ENCODE results near the gene HCN2. TPM values are rescaled to one million over a fixed set of nuclear protein-coding genes. Genes with fewer than 3 reads are reported as not detected.

Gene HCN2
- total RNA-seq, 1 experiment from 2014 or later = 13.1 TPM

GRCh38 chr19:617551-618246, 28.0 kb downstream of the HCN2 start:
- ChIA-PET POLR2A (ENCODE audit: low non-redundant PET) (no interaction called here), CTCF (no interaction called here)
- BruUV-seq (replicated peaks) = no TSS peak
- Histone ChIP-seq H3K4me3 (ENCODE audit: low read depth, low read length, poor library complexity, severe bottlenecking) (no peak overlapping the region), H3K36me3 (ENCODE audit: insufficient read depth, low read length, poor library complexity, severe bottlenecking) (peaks cover 50% of the 10 kb centered on the region), H3K4me1 (ENCODE audit: insufficient read depth, low read length, poor library complexity, severe bottlenecking) (no peaks in the 10 kb centered on the region), H3K27me3 (replicated peaks; ENCODE audit: insufficient read depth, low read depth, low read length, poor library complexity) (no peaks in the 10 kb centered on the region), H3K27ac (ENCODE audit: low read depth, low read length, poor library complexity, severe bottlenecking) (no peak overlapping the region), H3K9me3 (ENCODE audit: low read depth, low read length, poor library complexity, severe bottlenecking) (no peaks in the 10 kb centered on the region)
- intact Hi-C loops (cut with micrococcal nuclease; ENCODE audit: unreplicated experiment) = no loop called here
- no peak for TF ChIP-seq CTCF (conservative IDR thresholded peaks at IDR 0.05; ENCODE audit: low read depth, low read length)
- no peak for TF ChIP-seq EZH2 (IDR thresholded peaks at IDR 0.05; ENCODE audit: borderline replicate concordance, low read depth, low read length, poor library complexity, severe bottlenecking)
- DNase-seq (ENCODE audit: low spot score) = no peak

- Histone ChIP-seq H3K4me3 (ENCODE audit: low read depth, low read length, poor library complexity, severe bottlenecking) (no peak overlapping the region), H3K4me1 (ENCODE audit: insufficient read depth, low read length, poor library complexity, severe bottlenecking) (no peaks in the 10 kb centered on the region), H3K36me3 (ENCODE audit: insufficient read depth, low read length, poor library complexity, severe bottlenecking) (peaks cover 46% of the 10 kb centered on the region), H3K27me3 (replicated peaks; ENCODE audit: insufficient read depth, low read depth, low read length, poor library complexity) (no peaks in the 10 kb centered on the region), H3K27ac (ENCODE audit: low read depth, low read length, poor library complexity, severe bottlenecking) (no peak overlapping the region), H3K9me3 (ENCODE audit: low read depth, low read length, poor library complexity, severe bottlenecking) (no peaks in the 10 kb centered on the region)
- intact Hi-C loops (cut with micrococcal nuclease; ENCODE audit: unreplicated experiment) = no loop called here
- DNase-seq (ENCODE audit: low spot score) = no peak
- POLR2A ChIA-PET (ENCODE audit: low non-redundant PET) = no interaction called here
- TF ChIP-seq CTCF (conservative IDR thresholded peaks at IDR 0.05; ENCODE audit: low read depth, low read length) (no peak), EZH2 (IDR thresholded peaks at IDR 0.05; ENCODE audit: borderline replicate concordance, low read depth, low read length, poor library complexity, severe bottlenecking) (no peak)
- CTCF ChIA-PET = no interaction called here
- BruUV-seq (replicated peaks) = no TSS peak
These were observed 28.6 kb downstream of the HCN2 start for GRCh38 chr19:618247-618619.

- TF ChIP-seq EZH2 (IDR thresholded peaks at IDR 0.05; ENCODE audit: borderline replicate concordance, low read depth, low read length, poor library complexity, severe bottlenecking) (no peak), CTCF (conservative IDR thresholded peaks at IDR 0.05; ENCODE audit: low read depth, low read length) (no peak)
- ChIA-PET CTCF (no interaction called here), POLR2A (ENCODE audit: low non-redundant PET) (no interaction called here)
- intact Hi-C loops (cut with micrococcal nuclease; ENCODE audit: unreplicated experiment) = no loop called here
- no peak for DNase-seq (ENCODE audit: low spot score)
- Histone ChIP-seq H3K4me3 (ENCODE audit: low read depth, low read length, poor library complexity, severe bottlenecking) (no peak overlapping the region), H3K36me3 (ENCODE audit: insufficient read depth, low read length, poor library complexity, severe bottlenecking) (peaks cover 47% of the 10 kb centered on the region), H3K4me1 (ENCODE audit: insufficient read depth, low read length, poor library complexity, severe bottlenecking) (no peaks in the 10 kb centered on the region), H3K9me3 (ENCODE audit: low read depth, low read length, poor library complexity, severe bottlenecking) (no peaks in the 10 kb centered on the region), H3K27me3 (replicated peaks; ENCODE audit: insufficient read depth, low read depth, low read length, poor library complexity) (no peaks in the 10 kb centered on the region), H3K27ac (ENCODE audit: low read depth, low read length, poor library complexity, severe bottlenecking) (no peak overlapping the region)
- BruUV-seq (replicated peaks) = no TSS peak
These were observed 29.1 kb downstream of the HCN2 start for GRCh38 chr19:618674-619285.

Measured in A673 (cell line).